Measurements from ENCODE around the gene AUH. TPM values are rescaled to one million over a fixed set of nuclear protein-coding genes. Genes with fewer than 3 reads are reported as not detected.

AUH gene
- total RNA-seq, 1 experiment from 2014 or later = 29.0 TPM

- no peak overlapping the region for H3K27ac ChIP-seq (ENCODE audit: low read depth, low read length)
- H3K79me2 ChIP-seq (ENCODE audit: insufficient read depth, low read length) = no peaks in the 10 kb centered on the region
- no peaks in the 10 kb centered on the region for H3K9me3 ChIP-seq (ENCODE audit: control insufficient read depth in 1 of 2, insufficient read depth in 1 of 2, low read depth in 1 of 2, low read length in 2 of 2)
- ChIA-PET POLR2A (interaction anchor here (0.7 kb wide), 1 partner anchor 234 kb away, joined by 3 read pairs; no protein-coding TSS in a partner anchor), RAD21 (ENCODE audit: low non-redundant PET in 1 of 2, low total read pairs in 2 of 2, uncharacterized antibody in 2 of 2, unreplicated experiment in 2 of 2) (no interaction called here), CTCF (no interaction called here)
- BruUV-seq (replicated peaks) = no TSS peak
- H2AFZ ChIP-seq (ENCODE audit: low read depth, low read length, poor library complexity, severe bottlenecking) = no peak overlapping the region
- H3K4me1 ChIP-seq (ENCODE audit: control insufficient read depth in 1 of 2, insufficient read depth in 2 of 2, low read length in 2 of 2) = no peaks in the 10 kb centered on the region
- no peaks in the 10 kb centered on the region for H4K20me1 ChIP-seq (ENCODE audit: insufficient read depth)
- ATAC-seq (no peak), DNase-seq (ENCODE audit: low read depth, low spot score) (no peak)
- intact Hi-C loops (cut with micrococcal nuclease) = no loop called here
- H3K27me3 ChIP-seq (ENCODE audit: insufficient read depth, low read length) = no peaks in the 10 kb centered on the region
- TF ChIP-seq SP1 (IDR thresholded peaks at IDR 0.05; ENCODE audit: low read depth) = no peak
- TF ChIP-seq MAX (IDR thresholded peaks at IDR 0.05) = no peak
- no peak for TF ChIP-seq ZFX (IDR thresholded peaks at IDR 0.05)
- TF ChIP-seq ELF1 (IDR thresholded peaks at IDR 0.05; ENCODE audit: borderline replicate concordance, low read depth) = no peak
- TF ChIP-seq POLR2A (IDR thresholded peaks at IDR 0.05; ENCODE audit: borderline replicate concordance, extremely low read depth, insufficient read depth, insufficient read length) = no peak
- no peak for TF ChIP-seq SIN3A (IDR thresholded peaks at IDR 0.05; ENCODE audit: low read depth)
- TF ChIP-seq ATF3 (IDR thresholded peaks at IDR 0.05) = no peak
- TF ChIP-seq ZBTB33 (IDR thresholded peaks at IDR 0.05; ENCODE audit: extremely low read depth, insufficient replicate concordance, low read length) = no peak
- TF ChIP-seq EGR1 (IDR thresholded peaks at IDR 0.05; ENCODE audit: low read depth) = no peak
- no peak for TF ChIP-seq CTCF (IDR thresholded peaks at IDR 0.05 in 2 of 3, conservative IDR thresholded peaks at IDR 0.05 in 1 of 3; ENCODE audit: borderline replicate concordance in 1 of 3, insufficient read depth in 1 of 3, low read depth in 2 of 3, low read length in 2 of 3)
- no peak for TF ChIP-seq REST (IDR thresholded peaks at IDR 0.05; ENCODE audit: low read depth)
- no peak for TF ChIP-seq YY1 (IDR thresholded peaks at IDR 0.05; ENCODE audit: extremely low read depth, insufficient replicate concordance, low read depth, low read length)
- no peak for TF ChIP-seq TCF7L2 (IDR thresholded peaks at IDR 0.05; ENCODE audit: borderline replicate concordance, extremely low read depth, insufficient read depth, insufficient read length)
- TF ChIP-seq EZH2phosphoT487 (IDR thresholded peaks at IDR 0.05; ENCODE audit: borderline replicate concordance) = no peak
- TF ChIP-seq CBX3 (IDR thresholded peaks at IDR 0.05; ENCODE audit: low read depth) = no peak
- no peak for TF ChIP-seq RAD21 (IDR thresholded peaks at IDR 0.05; ENCODE audit: low read depth)
- TF ChIP-seq ZNF274 (IDR thresholded peaks at IDR 0.05; ENCODE audit: low read depth, low read length) = no peak
- TF ChIP-seq POLR2AphosphoS5 (IDR thresholded peaks at IDR 0.05; ENCODE audit: low read depth, low read length) = no peak
- TF ChIP-seq CEBPB (IDR thresholded peaks at IDR 0.05; ENCODE audit: low read depth) = no peak
- H3K9me2 ChIP-seq (ENCODE audit: insufficient read depth) = no peaks in the 10 kb centered on the region
- H3K4me3 ChIP-seq (replicated peaks in 1 of 2; ENCODE audit: low read depth in 1 of 2, low read length in 2 of 2) = no peak overlapping the region
- no peaks in the 10 kb centered on the region for H3K36me3 ChIP-seq (ENCODE audit: control insufficient read depth in 1 of 2, insufficient read depth in 2 of 2, low read length in 2 of 2)
- H3K9ac ChIP-seq (ENCODE audit: low read length) = no peak overlapping the region
- no peak overlapping the region for H3K4me2 ChIP-seq (ENCODE audit: low read length)
These were observed 96.2 kb downstream of the AUH start for GRCh38 chr9:91265514-91265913.

All from HCT116 (cell line).